Neural progenitor cell (in vitro differentiated cells): ENCODE data around the gene OTX2. TPM values are rescaled to one million over a fixed set of nuclear protein-coding genes. Genes with fewer than 3 reads are reported as not detected.

Source experiments
- DNase-seq: peaks from one replicate; pipeline ENCODE4 v3.0.0-alpha.2; 2016; ENCODE audit warnings: low spot score
- H2AFZ ChIP-seq: fragments of 200-600 bp; sonication (generic); replicated peaks from 2 replicates; pipeline ENCODE4 v1.6.1; 2016; ENCODE audit warnings: antibody characterized with exemption
- H3F3A ChIP-seq: fragments of 200-600 bp; sonication (generic); 2 replicates; pipeline ENCODE4 v1.6.1; 2016; ENCODE audit warnings: antibody characterized with exemption, low read depth
- H3K27ac ChIP-seq: fragments of 200-600 bp; sonication (generic); 2 replicates; pipeline ENCODE4 v1.5.1; 2016; ENCODE audit warnings: mild to moderate bottlenecking
- H3K27me3 ChIP-seq: fragments of 200-600 bp; sonication (generic); 2 replicates; pipeline ENCODE4 v1.6.1; 2016; ENCODE audit warnings: mild to moderate bottlenecking, moderate library complexity
- H3K36me3 ChIP-seq: fragments of 200-600 bp; sonication (generic); 2 replicates; pipeline ENCODE4 v1.5.1; 2016
- H3K4me1 ChIP-seq: fragments of 200-600 bp; sonication (generic); 2 replicates; pipeline ENCODE4 v1.6.1; 2016; ENCODE audit warnings: mixed run types
- H3K4me2 ChIP-seq: fragments of 200-600 bp; sonication (generic); 2 replicates; pipeline ENCODE4 v1.6.1; 2016
- H3K4me3 ChIP-seq: fragments of 200-600 bp; sonication (generic); 2 replicates; pipeline ENCODE4 v1.5.1; 2016
- H3K79me2 ChIP-seq: fragments of 200-600 bp; sonication (generic); 2 replicates; pipeline ENCODE4 v1.6.1; 2016; ENCODE audit warnings: low read depth
- H3K9ac ChIP-seq: fragments of 200-600 bp; sonication (generic); 2 replicates; pipeline ENCODE4 v1.6.1; 2016
- H3K9me3 ChIP-seq: fragments of 200-600 bp; sonication (generic); 2 replicates; pipeline ENCODE4 v1.5.1; 2016; ENCODE audit warnings: low read depth
- H4K20me1 ChIP-seq: fragments of 200-600 bp; sonication (generic); 2 replicates; pipeline ENCODE4 v1.6.1; 2016; ENCODE audit warnings: low read depth
- H3K27ac Mint-ChIP-seq: 3 replicates; pipeline ENCODE4 v1.8.0; 2021; ENCODE audit warnings: mixed read lengths
- H3K27me3 Mint-ChIP-seq: 2 replicates; pipeline ENCODE4 v1.8.0; 2022; ENCODE audit warnings: low read depth, mild to moderate bottlenecking, inconsistent platforms, moderate library complexity, mixed read lengths; ENCODE audit not compliant: insufficient read depth
- H3K36me3 Mint-ChIP-seq: 3 replicates; pipeline ENCODE4 v1.8.0; 2021; ENCODE audit warnings: mixed read lengths
- H3K4me1 Mint-ChIP-seq: 3 replicates; pipeline ENCODE4 v1.8.0; 2021; ENCODE audit warnings: mixed read lengths
- H3K4me3 Mint-ChIP-seq: 3 replicates; pipeline ENCODE4 v1.8.0; 2021; ENCODE audit warnings: mild to moderate bottlenecking, moderate library complexity, mixed read lengths
- H3K9me3 Mint-ChIP-seq: 3 replicates; pipeline ENCODE4 v1.8.0; 2020; ENCODE audit warnings: mixed read lengths
- EZH2 ChIP-seq: fragments of 200-600 bp; sonication (generic); IDR thresholded peaks from 2 replicates; pipeline ENCODE4 v1.6.1; 2017; ENCODE audit warnings: antibody characterized with exemption, mild to moderate bottlenecking, moderate library complexity
- EZH2phosphoT487 ChIP-seq: fragments of 200-600 bp; sonication (generic); IDR thresholded peaks from 2 replicates; pipeline ENCODE4 v1.6.1; 2017; ENCODE audit warnings: antibody characterized with exemption
- total RNA-seq: library from RNA; depleted of rRNA; stranded (reverse); fragments of >200 nt; gene quantifications from 2 replicates; pipeline ENCODE4 v1.2.3, GENCODE V29; 2015; ENCODE audit warnings: low replicate concordance
- TF ChIP-seq, protein P1 (sequence below): fragments of 200-600 bp; sonication (generic); IDR thresholded peaks from 2 replicates; pipeline ENCODE4 v1.5.1; 2017; ENCODE audit warnings: antibody characterized with exemption, mild to moderate bottlenecking

OTX2 gene
- total RNA-seq, 1 donor from 2014 or later, result 453 TPM

DNA sequence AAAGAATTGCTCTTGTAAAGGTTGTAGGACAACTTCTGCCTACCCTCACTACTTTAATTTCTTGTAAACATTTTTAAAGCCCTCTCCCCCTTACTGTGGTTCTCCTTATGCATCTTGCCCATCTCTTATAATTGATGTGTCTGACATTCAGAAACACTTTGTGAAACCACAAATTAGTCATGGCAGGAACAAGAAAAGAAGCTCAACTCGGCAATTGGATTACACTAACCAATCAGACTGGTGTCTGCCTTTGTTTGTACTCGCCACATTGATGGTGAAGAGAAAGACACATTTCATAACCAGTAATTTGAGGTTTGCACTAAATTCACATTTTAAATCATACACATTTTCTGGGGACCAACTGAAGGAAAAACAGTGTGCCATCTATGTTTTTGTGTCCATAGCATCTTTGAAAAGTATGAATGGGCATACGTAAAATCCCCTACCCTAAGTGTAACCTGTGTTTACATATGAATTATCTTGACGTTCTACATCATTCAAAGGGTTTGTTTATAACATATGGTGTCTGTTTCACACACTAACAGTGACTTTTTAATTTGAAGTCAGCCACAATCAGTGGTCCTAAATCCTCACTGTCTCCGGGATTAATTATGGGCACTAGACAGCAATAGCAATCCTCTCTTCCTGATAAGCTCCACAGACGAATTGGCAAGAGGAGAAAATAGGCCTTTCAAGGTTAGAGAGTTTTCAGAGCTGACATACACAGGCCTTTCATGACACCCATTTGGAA lies 49.9 kb downstream of the OTX2 start:
- Histone ChIP-seq H3K79me2 (no peaks in the 10 kb centered on the region), H3K36me3 (no peaks in the 10 kb centered on the region), H2AFZ (no peak overlapping the region), H3K4me3 (no peak overlapping the region), H3F3A (peaks cover 7% of the 10 kb centered on the region), H3K27me3 (no peaks in the 10 kb centered on the region), H3K9ac (no peak overlapping the region), H4K20me1 (no peaks in the 10 kb centered on the region), H3K4me2 (no peak overlapping the region), H3K4me1 (peaks cover 16% of the 10 kb centered on the region), H3K9me3 (no peaks in the 10 kb centered on the region), H3K27ac (no peak overlapping the region)
- H3K36me3 Mint-ChIP-seq, result no peaks in the 10 kb centered on the region
- H3K9me3 Mint-ChIP-seq, result no peaks in the 10 kb centered on the region
- no peak overlapping the region for H3K27ac Mint-ChIP-seq
- no peak overlapping the region for H3K4me3 Mint-ChIP-seq
- no peak for DNase-seq
- peaks cover 22% of the 10 kb centered on the region for H3K4me1 Mint-ChIP-seq
- TF ChIP-seq EZH2, result no peak
- TF ChIP-seq, protein P1, sequence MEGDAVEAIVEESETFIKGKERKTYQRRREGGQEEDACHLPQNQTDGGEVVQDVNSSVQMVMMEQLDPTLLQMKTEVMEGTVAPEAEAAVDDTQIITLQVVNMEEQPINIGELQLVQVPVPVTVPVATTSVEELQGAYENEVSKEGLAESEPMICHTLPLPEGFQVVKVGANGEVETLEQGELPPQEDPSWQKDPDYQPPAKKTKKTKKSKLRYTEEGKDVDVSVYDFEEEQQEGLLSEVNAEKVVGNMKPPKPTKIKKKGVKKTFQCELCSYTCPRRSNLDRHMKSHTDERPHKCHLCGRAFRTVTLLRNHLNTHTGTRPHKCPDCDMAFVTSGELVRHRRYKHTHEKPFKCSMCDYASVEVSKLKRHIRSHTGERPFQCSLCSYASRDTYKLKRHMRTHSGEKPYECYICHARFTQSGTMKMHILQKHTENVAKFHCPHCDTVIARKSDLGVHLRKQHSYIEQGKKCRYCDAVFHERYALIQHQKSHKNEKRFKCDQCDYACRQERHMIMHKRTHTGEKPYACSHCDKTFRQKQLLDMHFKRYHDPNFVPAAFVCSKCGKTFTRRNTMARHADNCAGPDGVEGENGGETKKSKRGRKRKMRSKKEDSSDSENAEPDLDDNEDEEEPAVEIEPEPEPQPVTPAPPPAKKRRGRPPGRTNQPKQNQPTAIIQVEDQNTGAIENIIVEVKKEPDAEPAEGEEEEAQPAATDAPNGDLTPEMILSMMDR, result no peak
- no peak for TF ChIP-seq EZH2phosphoT487
- no peaks in the 10 kb centered on the region for H3K27me3 Mint-ChIP-seq

GRCh38 chr14:56759633-56760032 lies 50.6 kb downstream of the OTX2 start:
- Mint-ChIP-seq H3K27ac (no peak overlapping the region), H3K4me3 (no peak overlapping the region), H3K36me3 (no peaks in the 10 kb centered on the region), H3K4me1 (peaks cover 22% of the 10 kb centered on the region), H3K9me3 (no peaks in the 10 kb centered on the region), H3K27me3 (peaks cover 4% of the 10 kb centered on the region)
- no peak overlapping the region for H3K4me3 ChIP-seq
- H2AFZ ChIP-seq, result no peak overlapping the region
- no peaks in the 10 kb centered on the region for H3K36me3 ChIP-seq
- no peak for DNase-seq
- no peaks in the 10 kb centered on the region for H4K20me1 ChIP-seq
- H3K79me2 ChIP-seq, result no peaks in the 10 kb centered on the region
- no peaks in the 10 kb centered on the region for H3K27me3 ChIP-seq
- no peak overlapping the region for H3K9ac ChIP-seq
- peaks cover 23% of the 10 kb centered on the region for H3K4me1 ChIP-seq
- H3F3A ChIP-seq, result peaks cover 14% of the 10 kb centered on the region
- no peak overlapping the region for H3K27ac ChIP-seq
- TF ChIP-seq EZH2phosphoT487 (no peak), EZH2 (no peak)
- TF ChIP-seq, protein P1, result no peak
- H3K9me3 ChIP-seq, result no peaks in the 10 kb centered on the region
- no peak overlapping the region for H3K4me2 ChIP-seq

- Histone ChIP-seq H3K9ac (no peak overlapping the region), H3K4me1 (peaks cover 29% of the 10 kb centered on the region), H3K36me3 (no peaks in the 10 kb centered on the region), H3F3A (peaks cover 16% of the 10 kb centered on the region), H3K4me3 (no peak overlapping the region), H3K9me3 (no peaks in the 10 kb centered on the region), H3K27me3 (no peaks in the 10 kb centered on the region), H3K27ac (no peak overlapping the region), H3K79me2 (no peaks in the 10 kb centered on the region), H2AFZ (no peak overlapping the region), H4K20me1 (no peaks in the 10 kb centered on the region), H3K4me2 (no peak overlapping the region)
- no peak overlapping the region for H3K4me3 Mint-ChIP-seq
- H3K4me1 Mint-ChIP-seq, result peaks cover 22% of the 10 kb centered on the region
- TF ChIP-seq, protein P1, result no peak
- TF ChIP-seq EZH2phosphoT487 (no peak), EZH2 (no peak)
- H3K9me3 Mint-ChIP-seq, result no peaks in the 10 kb centered on the region
- DNase-seq, result no peak
- H3K27me3 Mint-ChIP-seq, result peaks cover 4% of the 10 kb centered on the region
- H3K27ac Mint-ChIP-seq, result no peak overlapping the region
- H3K36me3 Mint-ChIP-seq, result no peaks in the 10 kb centered on the region
These were observed 51.2 kb downstream of the OTX2 start for GRCh38 chr14:56759094-56759493.
